22Rv1 (cell line): ENCODE data around the gene PLCB1.

Source experiments
- ZFX ChIP-seq: fragments of 450-650 bp; IDR thresholded peaks from 2 replicates; pipeline ENCODE4 v1.6.1; 2017; ENCODE audit warnings: antibody characterized with exemption, borderline replicate concordance
- TF ChIP-seq, protein P1 (sequence below): fragments of 450-650 bp; IDR thresholded peaks from 2 replicates; pipeline ENCODE4 v1.5.1; 2017; ENCODE audit warnings: mild to moderate bottlenecking

DNA sequence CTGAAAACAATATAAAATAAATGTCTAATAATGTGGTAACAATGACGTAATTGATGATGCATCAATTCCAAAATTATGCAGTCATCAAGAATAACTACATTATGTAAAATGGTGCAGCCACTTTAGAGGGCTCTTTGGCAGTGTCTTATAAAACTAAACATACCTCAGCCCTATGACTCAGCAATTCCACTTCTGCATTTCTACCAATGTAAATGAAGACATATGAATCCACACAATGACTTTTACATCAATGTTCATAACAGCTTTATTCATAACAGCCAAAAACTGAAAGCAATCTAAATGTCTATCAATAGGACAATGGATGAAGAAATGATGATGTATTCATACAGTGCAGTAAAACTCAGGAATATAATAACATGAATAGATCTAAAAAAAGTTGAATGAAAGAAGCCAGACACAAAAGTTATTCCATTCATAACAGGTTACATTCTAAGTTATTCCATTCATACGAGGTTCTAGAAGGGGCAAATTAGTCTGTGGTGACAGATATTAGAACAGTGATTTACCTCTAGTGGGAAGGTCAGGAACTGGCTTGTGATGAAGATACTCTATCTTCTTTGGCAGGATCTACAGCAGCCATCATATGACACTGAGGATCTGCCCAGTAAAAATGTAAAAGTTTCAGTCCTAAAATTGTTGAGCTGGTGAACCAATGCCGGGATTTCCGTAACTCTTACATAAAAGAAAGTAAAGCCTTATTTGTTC is 396.1 kb downstream of the PLCB1 start:
- TF ChIP-seq, protein P1, sequence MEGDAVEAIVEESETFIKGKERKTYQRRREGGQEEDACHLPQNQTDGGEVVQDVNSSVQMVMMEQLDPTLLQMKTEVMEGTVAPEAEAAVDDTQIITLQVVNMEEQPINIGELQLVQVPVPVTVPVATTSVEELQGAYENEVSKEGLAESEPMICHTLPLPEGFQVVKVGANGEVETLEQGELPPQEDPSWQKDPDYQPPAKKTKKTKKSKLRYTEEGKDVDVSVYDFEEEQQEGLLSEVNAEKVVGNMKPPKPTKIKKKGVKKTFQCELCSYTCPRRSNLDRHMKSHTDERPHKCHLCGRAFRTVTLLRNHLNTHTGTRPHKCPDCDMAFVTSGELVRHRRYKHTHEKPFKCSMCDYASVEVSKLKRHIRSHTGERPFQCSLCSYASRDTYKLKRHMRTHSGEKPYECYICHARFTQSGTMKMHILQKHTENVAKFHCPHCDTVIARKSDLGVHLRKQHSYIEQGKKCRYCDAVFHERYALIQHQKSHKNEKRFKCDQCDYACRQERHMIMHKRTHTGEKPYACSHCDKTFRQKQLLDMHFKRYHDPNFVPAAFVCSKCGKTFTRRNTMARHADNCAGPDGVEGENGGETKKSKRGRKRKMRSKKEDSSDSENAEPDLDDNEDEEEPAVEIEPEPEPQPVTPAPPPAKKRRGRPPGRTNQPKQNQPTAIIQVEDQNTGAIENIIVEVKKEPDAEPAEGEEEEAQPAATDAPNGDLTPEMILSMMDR: no peak
- no peak for TF ChIP-seq ZFX
